HepG2 (cell line): ENCODE data around the gene GRK6. TPM values are rescaled to one million over a fixed set of nuclear protein-coding genes. Genes with fewer than 3 reads are reported as not detected.

Experiments used
- BRD4 ChIP-seq: sonication (generic); formaldehyde crosslinking; IDR thresholded peaks from 2 replicates; pipeline ENCODE4 v1.4.0; 2020; ENCODE audit warnings: missing genetic modification reagents
- ELF4 ChIP-seq: sonication (generic); formaldehyde crosslinking; IDR thresholded peaks from 2 replicates; pipeline ENCODE4 v1.5.0; 2020; ENCODE audit warnings: missing genetic modification reagents, mild to moderate bottlenecking, moderate library complexity, borderline replicate concordance
- ERF ChIP-seq: IDR thresholded peaks from 2 replicates; pipeline ENCODE4 v1.6.1; 2018; ENCODE audit warnings: missing biosample characterization, missing genetic modification reagents
- FLYWCH1 ChIP-seq: sonication (generic); formaldehyde crosslinking; IDR thresholded peaks from 2 replicates; pipeline ENCODE4 v1.8.1; 2023; ENCODE audit warnings: mild to moderate bottlenecking, missing genetic modification reagents
- PBX2 ChIP-seq: IDR thresholded peaks from 2 replicates; pipeline ENCODE4 v1.6.1; 2016; ENCODE audit warnings: control low read depth
- PTBP1 ChIP-seq: fragments of 200-400 bp; formaldehyde crosslinking; IDR thresholded peaks from 2 replicates; pipeline ENCODE4 v1.6.1; 2018; ENCODE audit warnings: low read length, low read depth; ENCODE audit not compliant: poor library complexity, severe bottlenecking
- SP4 ChIP-seq: sonication (generic); formaldehyde crosslinking; IDR thresholded peaks from 2 replicates; pipeline ENCODE4 v1.8.1; 2023; ENCODE audit warnings: mild to moderate bottlenecking, missing genetic modification reagents
- ZFYVE20 ChIP-seq: sonication (generic); formaldehyde crosslinking; IDR thresholded peaks from 2 replicates; pipeline ENCODE4 v1.8.0; 2023; ENCODE audit warnings: low read depth, mild to moderate bottlenecking, moderate library complexity, missing genetic modification reagents, borderline replicate concordance
- polyA plus RNA-seq, 8 experiments: library from polyadenylated mRNA; depleted of rRNA in 3 of 8; stranded (reverse) in 7 of 8; unstranded in 1 of 8; fragments of >200 nt; fragmentation: Illumina TruSeq in 4 of 8; extraction: Trizol in 4 of 8; gene quantifications; 2 replicates each; pipeline versions ENCODE4 v1.2.1 to v1.2.3, GENCODE V29; 2011 to 2016; ENCODE audit warnings: low read depth in 4 of 8, missing spikeins in 1 of 8, mixed read lengths in 1 of 8; ENCODE audit not compliant: insufficient read depth in 1 of 8
- total RNA-seq, 5 experiments: library from RNA; depleted of rRNA; stranded (reverse); fragments of >200 nt; fragmentation: Illumina TruSeq; extraction: Trizol; gene quantifications; 2 replicates each; pipeline ENCODE4 v1.2.3, GENCODE V29; 2016; ENCODE audit warnings: low read depth in 1 of 5
- TF ChIP-seq, protein P1 (sequence below): sonication (generic); formaldehyde crosslinking; IDR thresholded peaks from 2 replicates; pipeline ENCODE4 v1.9.0; 2021; ENCODE audit warnings: mild to moderate bottlenecking, missing genetic modification reagents
- TF ChIP-seq, protein P2 (sequence below): sonication (generic); formaldehyde crosslinking; IDR thresholded peaks from 2 replicates; pipeline ENCODE4 v1.4.0; 2020; ENCODE audit warnings: missing genetic modification reagents

GRK6 gene
- total and polyA plus RNA-seq, 2 of the 13 experiments (the other 11 are each of a cell fraction or from before 2014, with no cell fraction given) = 13.2 to 19.9 TPM

DNA sequence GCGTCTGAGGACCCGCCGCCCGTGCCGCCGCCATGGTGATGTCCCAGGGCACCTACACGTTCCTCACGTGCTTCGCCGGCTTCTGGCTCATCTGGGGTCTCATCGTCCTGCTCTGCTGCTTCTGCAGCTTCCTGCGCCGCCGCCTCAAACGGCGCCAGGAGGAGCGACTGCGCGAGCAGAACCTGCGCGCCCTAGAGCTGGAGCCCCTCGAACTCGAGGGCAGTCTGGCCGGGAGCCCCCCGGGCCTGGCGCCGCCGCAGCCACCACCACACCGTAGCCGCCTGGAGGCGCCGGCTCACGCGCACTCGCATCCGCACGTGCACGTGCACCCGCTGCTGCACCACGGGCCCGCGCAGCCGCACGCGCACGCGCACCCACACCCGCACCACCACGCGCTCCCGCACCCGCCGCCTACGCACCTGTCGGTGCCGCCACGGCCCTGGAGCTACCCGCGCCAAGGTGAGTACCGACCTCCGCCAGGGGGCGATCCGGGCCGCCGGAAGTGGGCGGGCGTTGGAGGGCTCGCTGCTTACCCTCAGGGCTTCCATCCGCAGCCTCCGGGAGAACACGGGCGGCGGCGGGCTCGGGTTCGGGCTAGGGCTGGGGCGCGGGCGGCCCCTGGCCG, 28.7 kb downstream of the GRK6 start (continued):
- TF ChIP-seq SP4 = peak; percentile 53
- TF ChIP-seq PTBP1 = no peak
- TF ChIP-seq PBX2 (CRISPR knock-in tag) = no peak
- 0 out of 2 replicates have a peak, but pooled peaks have one; percentile 63 for TF ChIP-seq ZFYVE20
- no peak for TF ChIP-seq FLYWCH1 (CRISPR knock-in tag)
- TF ChIP-seq, protein P1, sequence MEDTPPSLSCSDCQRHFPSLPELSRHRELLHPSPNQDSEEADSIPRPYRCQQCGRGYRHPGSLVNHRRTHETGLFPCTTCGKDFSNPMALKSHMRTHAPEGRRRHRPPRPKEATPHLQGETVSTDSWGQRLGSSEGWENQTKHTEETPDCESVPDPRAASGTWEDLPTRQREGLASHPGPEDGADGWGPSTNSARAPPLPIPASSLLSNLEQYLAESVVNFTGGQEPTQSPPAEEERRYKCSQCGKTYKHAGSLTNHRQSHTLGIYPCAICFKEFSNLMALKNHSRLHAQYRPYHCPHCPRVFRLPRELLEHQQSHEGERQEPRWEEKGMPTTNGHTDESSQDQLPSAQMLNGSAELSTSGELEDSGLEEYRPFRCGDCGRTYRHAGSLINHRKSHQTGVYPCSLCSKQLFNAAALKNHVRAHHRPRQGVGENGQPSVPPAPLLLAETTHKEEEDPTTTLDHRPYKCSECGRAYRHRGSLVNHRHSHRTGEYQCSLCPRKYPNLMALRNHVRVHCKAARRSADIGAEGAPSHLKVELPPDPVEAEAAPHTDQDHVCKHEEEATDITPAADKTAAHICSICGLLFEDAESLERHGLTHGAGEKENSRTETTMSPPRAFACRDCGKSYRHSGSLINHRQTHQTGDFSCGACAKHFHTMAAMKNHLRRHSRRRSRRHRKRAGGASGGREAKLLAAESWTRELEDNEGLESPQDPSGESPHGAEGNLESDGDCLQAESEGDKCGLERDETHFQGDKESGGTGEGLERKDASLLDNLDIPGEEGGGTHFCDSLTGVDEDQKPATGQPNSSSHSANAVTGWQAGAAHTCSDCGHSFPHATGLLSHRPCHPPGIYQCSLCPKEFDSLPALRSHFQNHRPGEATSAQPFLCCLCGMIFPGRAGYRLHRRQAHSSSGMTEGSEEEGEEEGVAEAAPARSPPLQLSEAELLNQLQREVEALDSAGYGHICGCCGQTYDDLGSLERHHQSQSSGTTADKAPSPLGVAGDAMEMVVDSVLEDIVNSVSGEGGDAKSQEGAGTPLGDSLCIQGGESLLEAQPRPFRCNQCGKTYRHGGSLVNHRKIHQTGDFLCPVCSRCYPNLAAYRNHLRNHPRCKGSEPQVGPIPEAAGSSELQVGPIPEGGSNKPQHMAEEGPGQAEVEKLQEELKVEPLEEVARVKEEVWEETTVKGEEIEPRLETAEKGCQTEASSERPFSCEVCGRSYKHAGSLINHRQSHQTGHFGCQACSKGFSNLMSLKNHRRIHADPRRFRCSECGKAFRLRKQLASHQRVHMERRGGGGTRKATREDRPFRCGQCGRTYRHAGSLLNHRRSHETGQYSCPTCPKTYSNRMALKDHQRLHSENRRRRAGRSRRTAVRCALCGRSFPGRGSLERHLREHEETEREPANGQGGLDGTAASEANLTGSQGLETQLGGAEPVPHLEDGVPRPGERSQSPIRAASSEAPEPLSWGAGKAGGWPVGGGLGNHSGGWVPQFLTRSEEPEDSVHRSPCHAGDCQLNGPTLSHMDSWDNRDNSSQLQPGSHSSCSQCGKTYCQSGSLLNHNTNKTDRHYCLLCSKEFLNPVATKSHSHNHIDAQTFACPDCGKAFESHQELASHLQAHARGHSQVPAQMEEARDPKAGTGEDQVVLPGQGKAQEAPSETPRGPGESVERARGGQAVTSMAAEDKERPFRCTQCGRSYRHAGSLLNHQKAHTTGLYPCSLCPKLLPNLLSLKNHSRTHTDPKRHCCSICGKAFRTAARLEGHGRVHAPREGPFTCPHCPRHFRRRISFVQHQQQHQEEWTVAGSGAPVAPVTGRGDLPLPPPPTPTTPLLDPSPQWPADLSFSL (CRISPR knock-in tag) = no peak
- no peak for TF ChIP-seq BRD4 (CRISPR knock-in tag)
- peak; percentile 70; the same call in 1 of the 2 replicates for TF ChIP-seq ERF (CRISPR knock-in tag)
- TF ChIP-seq ELF4 (CRISPR knock-in tag) = no peak
- TF ChIP-seq, protein P2, sequence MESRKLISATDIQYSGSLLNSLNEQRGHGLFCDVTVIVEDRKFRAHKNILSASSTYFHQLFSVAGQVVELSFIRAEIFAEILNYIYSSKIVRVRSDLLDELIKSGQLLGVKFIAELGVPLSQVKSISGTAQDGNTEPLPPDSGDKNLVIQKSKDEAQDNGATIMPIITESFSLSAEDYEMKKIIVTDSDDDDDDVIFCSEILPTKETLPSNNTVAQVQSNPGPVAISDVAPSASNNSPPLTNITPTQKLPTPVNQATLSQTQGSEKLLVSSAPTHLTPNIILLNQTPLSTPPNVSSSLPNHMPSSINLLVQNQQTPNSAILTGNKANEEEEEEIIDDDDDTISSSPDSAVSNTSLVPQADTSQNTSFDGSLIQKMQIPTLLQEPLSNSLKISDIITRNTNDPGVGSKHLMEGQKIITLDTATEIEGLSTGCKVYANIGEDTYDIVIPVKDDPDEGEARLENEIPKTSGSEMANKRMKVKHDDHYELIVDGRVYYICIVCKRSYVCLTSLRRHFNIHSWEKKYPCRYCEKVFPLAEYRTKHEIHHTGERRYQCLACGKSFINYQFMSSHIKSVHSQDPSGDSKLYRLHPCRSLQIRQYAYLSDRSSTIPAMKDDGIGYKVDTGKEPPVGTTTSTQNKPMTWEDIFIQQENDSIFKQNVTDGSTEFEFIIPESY (CRISPR knock-in tag) = peak; percentile 83
